ENCODE results near the gene PGC. TPM values are rescaled to one million over a fixed set of nuclear protein-coding genes. Genes with fewer than 3 reads are reported as not detected.

PGC gene
- total RNA-seq, 1 donor from 2014 or later, result not detected

DNA sequence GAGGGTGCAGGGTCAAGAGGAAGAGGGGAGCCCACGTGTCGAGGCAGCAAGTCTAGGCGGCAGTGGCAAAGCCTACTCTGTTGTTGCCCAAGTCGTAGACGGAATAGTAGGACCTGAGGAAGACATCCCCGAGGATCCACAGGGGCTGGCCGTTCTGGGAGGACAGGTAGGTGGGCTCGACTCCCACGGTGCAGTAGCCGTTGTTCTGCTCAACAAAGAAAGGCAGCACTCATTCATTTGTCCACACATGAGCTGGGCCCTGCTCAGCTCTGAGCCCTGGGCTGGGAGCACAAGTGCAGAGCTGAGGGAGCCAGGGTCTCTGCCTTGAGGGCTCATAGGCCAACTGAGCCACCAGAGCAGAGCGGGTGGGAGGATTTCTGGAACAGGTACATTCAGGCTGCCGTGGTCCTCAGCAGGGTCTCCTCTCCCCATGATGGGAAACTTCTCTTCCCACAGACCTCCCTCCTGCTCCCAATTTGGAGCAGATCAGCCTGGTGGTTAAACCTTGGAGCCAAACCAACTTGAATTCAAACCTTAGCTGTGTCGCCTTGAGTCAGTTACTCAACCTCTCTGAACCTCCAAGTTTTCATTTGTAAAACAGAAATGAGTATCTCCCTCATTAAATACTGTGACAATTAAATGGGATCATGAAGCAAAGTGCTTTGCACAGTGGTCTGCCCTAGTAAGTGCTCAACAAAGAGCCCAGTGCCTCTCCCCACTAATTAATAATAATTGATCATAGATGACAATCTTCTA, 10.2 kb downstream of the PGC start:
- no peak overlapping the region for H3K4me3 Mint-ChIP-seq (ENCODE audit: unreplicated experiment)
- peaks cover 5% of the 10 kb centered on the region for H3K9me3 Mint-ChIP-seq (ENCODE audit: unreplicated experiment)
- H3K27ac Mint-ChIP-seq (ENCODE audit: unreplicated experiment), result peak overlapping the region; percentile 33
- H3K27me3 Mint-ChIP-seq (ENCODE audit: unreplicated experiment), result peaks cover 5% of the 10 kb centered on the region
- TF ChIP-seq, protein P1, sequence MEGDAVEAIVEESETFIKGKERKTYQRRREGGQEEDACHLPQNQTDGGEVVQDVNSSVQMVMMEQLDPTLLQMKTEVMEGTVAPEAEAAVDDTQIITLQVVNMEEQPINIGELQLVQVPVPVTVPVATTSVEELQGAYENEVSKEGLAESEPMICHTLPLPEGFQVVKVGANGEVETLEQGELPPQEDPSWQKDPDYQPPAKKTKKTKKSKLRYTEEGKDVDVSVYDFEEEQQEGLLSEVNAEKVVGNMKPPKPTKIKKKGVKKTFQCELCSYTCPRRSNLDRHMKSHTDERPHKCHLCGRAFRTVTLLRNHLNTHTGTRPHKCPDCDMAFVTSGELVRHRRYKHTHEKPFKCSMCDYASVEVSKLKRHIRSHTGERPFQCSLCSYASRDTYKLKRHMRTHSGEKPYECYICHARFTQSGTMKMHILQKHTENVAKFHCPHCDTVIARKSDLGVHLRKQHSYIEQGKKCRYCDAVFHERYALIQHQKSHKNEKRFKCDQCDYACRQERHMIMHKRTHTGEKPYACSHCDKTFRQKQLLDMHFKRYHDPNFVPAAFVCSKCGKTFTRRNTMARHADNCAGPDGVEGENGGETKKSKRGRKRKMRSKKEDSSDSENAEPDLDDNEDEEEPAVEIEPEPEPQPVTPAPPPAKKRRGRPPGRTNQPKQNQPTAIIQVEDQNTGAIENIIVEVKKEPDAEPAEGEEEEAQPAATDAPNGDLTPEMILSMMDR (IDR thresholded peaks at IDR 0.05; ENCODE audit: partially characterized antibody, unreplicated experiment), result no peak
- H3K4me1 Mint-ChIP-seq (ENCODE audit: low read depth, unreplicated experiment), result peaks cover 4% of the 10 kb centered on the region
- DNase-seq, result no peak
- H3K36me3 Mint-ChIP-seq (ENCODE audit: unreplicated experiment), result no peaks in the 10 kb centered on the region

DNA sequence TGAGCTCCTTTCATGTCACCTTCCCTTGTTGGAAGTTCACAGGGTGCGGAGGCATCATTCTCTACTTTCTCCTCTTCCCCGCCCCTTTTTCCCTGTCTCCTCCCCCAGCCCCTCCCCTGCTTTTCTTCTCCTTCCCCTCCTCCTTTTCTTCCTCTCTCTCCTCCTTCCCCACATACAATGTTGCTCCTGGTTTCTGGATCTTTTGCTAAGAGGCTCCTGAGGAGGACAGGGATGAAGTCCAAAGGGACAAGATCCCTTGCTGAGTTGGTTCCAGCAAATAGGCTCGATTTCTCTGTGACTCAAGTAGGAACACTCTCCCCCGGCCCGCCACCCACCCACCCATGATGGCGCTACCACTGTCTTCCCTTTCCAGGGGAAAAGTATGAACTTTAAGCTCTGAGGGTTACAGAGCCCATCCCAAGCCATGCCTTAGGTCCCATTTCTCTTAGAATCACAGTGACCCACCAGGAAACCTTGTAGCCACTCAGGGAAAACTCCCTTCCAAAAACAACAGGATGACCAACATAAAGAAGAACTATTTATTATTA, 10.9 kb downstream of the PGC start:
- peak overlapping the region; percentile 80 for H3K4me3 Mint-ChIP-seq (ENCODE audit: unreplicated experiment)
- no peak for DNase-seq
- H3K27ac Mint-ChIP-seq (ENCODE audit: unreplicated experiment), result peak overlapping the region; percentile 33

DNA sequence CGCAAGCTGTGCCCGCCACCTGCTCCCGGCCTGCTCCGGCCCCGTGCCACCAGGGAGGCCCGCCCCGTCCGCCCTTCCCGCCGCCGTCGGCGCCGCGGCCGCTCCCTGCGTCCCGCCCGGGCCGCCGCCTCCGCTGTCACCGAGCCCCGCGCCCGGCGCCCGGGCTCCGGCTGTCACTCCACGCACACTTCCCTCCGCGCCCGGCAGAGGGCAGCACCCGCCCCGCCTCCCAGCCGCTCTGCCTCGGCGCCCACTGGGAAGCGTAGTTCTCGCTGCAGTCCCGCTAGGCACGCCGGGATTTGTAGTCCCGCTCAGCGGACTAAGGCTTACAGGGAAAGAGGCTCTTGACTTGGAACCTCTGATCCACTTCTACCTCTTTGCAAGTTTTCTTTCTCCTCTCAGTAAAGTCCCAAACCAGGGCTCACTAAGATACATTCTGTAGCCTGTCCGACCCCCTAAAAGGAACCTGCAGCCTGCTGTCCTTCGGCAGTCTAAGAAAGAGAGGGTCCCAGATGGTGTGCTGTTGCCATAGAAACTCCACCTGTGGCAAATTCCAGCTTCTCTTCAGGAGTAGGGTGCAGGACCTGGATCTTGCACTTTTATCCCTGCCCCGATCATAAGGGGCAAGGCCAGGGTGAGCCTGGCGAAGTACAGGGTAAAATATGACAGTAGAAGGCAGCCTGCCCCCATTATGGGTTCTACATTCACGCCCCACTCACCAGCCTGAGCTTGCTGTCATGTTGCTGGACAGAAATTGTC, 11.6 kb downstream of the PGC start, which contains the start of gene TFEB:
TSS of gene TFEB (minus strand) at position 182 of the 759 bp plus-strand sequence. CDS start 44,395 bp downstream, outside the sequence.
- Mint-ChIP-seq H3K27ac (ENCODE audit: unreplicated experiment) (peak within 1 kb of the TSS; percentile 33), H3K27me3 (ENCODE audit: unreplicated experiment) (peaks cover 3% of the 10 kb centered on the region)

More for the DNA sequence above, 10.9 kb downstream of the PGC start:
- H3K9me3 Mint-ChIP-seq (ENCODE audit: unreplicated experiment), result peaks cover 5% of the 10 kb centered on the region
- TF ChIP-seq, protein P1 (IDR thresholded peaks at IDR 0.05; ENCODE audit: partially characterized antibody, unreplicated experiment), result no peak
- H3K4me1 Mint-ChIP-seq (ENCODE audit: low read depth, unreplicated experiment), result peaks cover 4% of the 10 kb centered on the region
- peaks cover 3% of the 10 kb centered on the region for H3K27me3 Mint-ChIP-seq (ENCODE audit: unreplicated experiment)
- H3K36me3 Mint-ChIP-seq (ENCODE audit: unreplicated experiment), result no peaks in the 10 kb centered on the region

DNA sequence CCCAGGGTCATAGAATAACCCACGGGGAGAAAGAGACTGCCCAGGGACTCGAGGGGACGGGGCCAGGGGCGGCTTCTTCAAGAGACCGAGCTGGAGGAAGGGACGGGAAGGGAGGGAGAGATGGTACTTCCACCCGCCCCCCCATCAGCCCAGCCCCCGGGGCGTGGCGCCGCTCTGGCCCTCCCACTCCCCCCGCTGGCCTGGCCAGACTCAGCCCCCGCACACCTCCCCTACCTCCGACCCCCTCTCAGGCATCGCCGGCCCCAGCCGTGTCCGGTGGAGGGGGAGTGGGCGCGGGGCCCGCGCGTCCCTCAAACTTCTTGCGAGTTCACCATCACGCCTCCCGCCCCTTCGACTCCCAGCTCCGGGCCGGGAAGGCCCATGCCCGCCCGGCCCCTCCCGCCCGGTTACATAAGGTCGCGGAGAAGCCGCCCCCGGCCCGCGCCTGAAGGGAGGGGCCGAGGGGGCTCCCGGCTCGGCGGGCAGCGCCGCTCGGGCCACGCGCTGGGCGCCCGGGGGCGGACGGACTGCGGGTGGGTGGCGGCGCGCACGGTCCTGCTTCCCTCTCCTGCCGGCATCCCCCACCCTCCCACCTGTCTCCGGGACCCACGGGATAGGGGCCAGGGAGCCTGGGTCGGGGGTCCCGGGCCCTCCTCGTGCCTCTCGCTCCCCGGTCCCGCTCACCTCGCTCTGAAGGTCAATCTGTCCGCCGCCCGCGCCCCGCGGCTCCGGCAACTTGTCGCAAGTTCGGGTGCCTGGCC, 12.4 kb downstream of the PGC start:
- no peak overlapping the region for H3K4me3 Mint-ChIP-seq (ENCODE audit: unreplicated experiment)
- H3K4me1 Mint-ChIP-seq (ENCODE audit: low read depth, unreplicated experiment), result peaks cover 4% of the 10 kb centered on the region
- TF ChIP-seq, protein P1 (IDR thresholded peaks at IDR 0.05; ENCODE audit: partially characterized antibody, unreplicated experiment), result no peak
- no peak overlapping the region for H3K27ac Mint-ChIP-seq (ENCODE audit: unreplicated experiment)
- no peaks in the 10 kb centered on the region for H3K36me3 Mint-ChIP-seq (ENCODE audit: unreplicated experiment)
- H3K27me3 Mint-ChIP-seq (ENCODE audit: unreplicated experiment), result peaks cover 3% of the 10 kb centered on the region
- peak; percentile 50 for DNase-seq
- peaks cover 5% of the 10 kb centered on the region for H3K9me3 Mint-ChIP-seq (ENCODE audit: unreplicated experiment)

More for the DNA sequence above, 11.6 kb downstream of the PGC start, which contains the start of gene TFEB:
- Mint-ChIP-seq H3K4me3 (ENCODE audit: unreplicated experiment) (peak within 1 kb of the TSS; percentile 80), H3K36me3 (ENCODE audit: unreplicated experiment) (no peaks in the 10 kb centered on the region), H3K4me1 (ENCODE audit: low read depth, unreplicated experiment) (peaks cover 4% of the 10 kb centered on the region), H3K9me3 (ENCODE audit: unreplicated experiment) (peaks cover 5% of the 10 kb centered on the region)
- DNase-seq, result peak; percentile 96
- TF ChIP-seq, protein P1 (IDR thresholded peaks at IDR 0.05; ENCODE audit: partially characterized antibody, unreplicated experiment), result peak; percentile 93
